ENCODE data around the gene LSM6.

The LSM6 gene

DNA sequence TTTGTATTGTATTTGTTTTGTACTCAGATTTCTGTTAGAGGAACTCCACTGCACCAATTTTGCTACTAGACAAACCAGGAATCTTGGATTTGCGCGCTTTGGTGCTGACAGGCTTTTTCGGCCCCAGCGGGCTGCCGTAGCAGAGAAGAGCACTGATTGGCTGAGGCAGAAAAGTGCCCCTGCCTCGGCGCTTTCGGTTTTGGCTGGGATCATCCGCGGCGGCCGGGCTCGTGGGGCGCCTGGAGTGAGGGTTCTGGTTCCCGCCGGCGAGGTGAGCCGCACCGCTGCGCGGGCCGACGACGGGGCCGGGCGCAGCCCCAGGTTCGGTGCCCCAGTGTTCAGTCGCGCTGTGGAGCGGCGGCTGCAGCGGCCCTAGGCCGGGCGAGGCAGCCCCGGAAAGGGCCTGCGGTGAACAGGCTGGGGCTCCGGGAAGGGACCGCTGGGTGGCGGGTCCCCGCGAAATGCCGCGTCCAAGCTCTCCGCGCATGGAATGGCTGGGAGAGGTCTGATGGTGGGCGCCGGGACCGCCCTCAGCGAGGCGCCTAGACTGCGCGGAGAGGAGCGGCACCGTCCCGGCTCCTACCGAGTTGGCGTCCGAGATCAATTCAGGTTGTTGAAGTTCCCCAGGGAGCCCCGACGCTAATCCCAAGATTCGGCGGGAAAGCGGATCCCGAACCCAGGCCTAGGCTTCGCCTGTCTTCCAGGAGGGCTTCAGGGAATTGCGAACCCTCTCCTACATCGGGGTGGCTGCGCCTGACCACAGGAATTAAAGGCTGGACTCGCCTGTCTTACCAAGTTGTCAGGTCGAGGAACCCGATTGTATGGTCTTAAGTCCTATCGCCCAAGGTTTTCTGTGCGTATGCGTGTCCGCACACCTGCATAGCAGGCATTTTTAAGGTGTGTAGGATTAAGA is at the start of gene LSM6:
TSS of gene LSM6 (plus strand) at position 178 of the 913 bp plus-strand sequence. CDS start 7,204 bp downstream, outside the sequence.
- peak; percentile 71 for DNase-seq
- Mint-ChIP-seq H3K9me3 (no peaks in the 10 kb centered on the region), H3K27ac (peak within 1 kb of the TSS; percentile 74), H3K36me3 (ENCODE audit: low read depth) (no peaks in the 10 kb centered on the region), H3K27me3 (ENCODE audit: low read depth, poor library complexity) (peaks cover 8% of the 10 kb centered on the region), H3K4me3 (peak within 1 kb of the TSS; percentile 88), H3K4me1 (peaks cover 31% of the 10 kb centered on the region)
- TF ChIP-seq, protein P1, sequence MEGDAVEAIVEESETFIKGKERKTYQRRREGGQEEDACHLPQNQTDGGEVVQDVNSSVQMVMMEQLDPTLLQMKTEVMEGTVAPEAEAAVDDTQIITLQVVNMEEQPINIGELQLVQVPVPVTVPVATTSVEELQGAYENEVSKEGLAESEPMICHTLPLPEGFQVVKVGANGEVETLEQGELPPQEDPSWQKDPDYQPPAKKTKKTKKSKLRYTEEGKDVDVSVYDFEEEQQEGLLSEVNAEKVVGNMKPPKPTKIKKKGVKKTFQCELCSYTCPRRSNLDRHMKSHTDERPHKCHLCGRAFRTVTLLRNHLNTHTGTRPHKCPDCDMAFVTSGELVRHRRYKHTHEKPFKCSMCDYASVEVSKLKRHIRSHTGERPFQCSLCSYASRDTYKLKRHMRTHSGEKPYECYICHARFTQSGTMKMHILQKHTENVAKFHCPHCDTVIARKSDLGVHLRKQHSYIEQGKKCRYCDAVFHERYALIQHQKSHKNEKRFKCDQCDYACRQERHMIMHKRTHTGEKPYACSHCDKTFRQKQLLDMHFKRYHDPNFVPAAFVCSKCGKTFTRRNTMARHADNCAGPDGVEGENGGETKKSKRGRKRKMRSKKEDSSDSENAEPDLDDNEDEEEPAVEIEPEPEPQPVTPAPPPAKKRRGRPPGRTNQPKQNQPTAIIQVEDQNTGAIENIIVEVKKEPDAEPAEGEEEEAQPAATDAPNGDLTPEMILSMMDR (IDR thresholded peaks at IDR 0.05) = no peak

DNA sequence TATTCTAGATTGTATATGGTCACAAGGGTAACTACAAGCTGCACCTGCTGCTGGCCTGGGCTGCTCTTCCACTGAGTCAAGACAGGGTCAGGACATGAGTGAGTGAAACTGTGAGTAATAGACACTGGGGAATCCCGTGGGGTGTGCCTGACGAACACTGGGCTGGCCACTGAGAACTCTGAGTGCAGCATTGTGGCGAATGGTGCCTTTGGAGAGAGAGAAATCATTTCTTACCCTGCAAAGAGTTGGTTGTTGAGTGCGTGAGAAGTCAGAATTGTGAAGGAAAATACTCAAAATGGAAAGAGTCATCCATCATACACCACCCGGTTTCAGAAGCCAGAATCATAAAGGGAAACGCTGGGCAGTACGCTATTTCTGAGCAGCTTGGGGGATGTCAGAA is 43.1 kb upstream of the LSM6 start:
- peaks cover 7% of the 10 kb centered on the region for H3K4me1 Mint-ChIP-seq
- H3K36me3 Mint-ChIP-seq (ENCODE audit: low read depth) = no peaks in the 10 kb centered on the region
- TF ChIP-seq, protein P1 (IDR thresholded peaks at IDR 0.05) = no peak
- peaks cover 7% of the 10 kb centered on the region for H3K27me3 Mint-ChIP-seq (ENCODE audit: low read depth, poor library complexity)
- H3K27ac Mint-ChIP-seq = no peak overlapping the region
- no peak overlapping the region for H3K4me3 Mint-ChIP-seq
- no peaks in the 10 kb centered on the region for H3K9me3 Mint-ChIP-seq
- DNase-seq = no peak

DNA sequence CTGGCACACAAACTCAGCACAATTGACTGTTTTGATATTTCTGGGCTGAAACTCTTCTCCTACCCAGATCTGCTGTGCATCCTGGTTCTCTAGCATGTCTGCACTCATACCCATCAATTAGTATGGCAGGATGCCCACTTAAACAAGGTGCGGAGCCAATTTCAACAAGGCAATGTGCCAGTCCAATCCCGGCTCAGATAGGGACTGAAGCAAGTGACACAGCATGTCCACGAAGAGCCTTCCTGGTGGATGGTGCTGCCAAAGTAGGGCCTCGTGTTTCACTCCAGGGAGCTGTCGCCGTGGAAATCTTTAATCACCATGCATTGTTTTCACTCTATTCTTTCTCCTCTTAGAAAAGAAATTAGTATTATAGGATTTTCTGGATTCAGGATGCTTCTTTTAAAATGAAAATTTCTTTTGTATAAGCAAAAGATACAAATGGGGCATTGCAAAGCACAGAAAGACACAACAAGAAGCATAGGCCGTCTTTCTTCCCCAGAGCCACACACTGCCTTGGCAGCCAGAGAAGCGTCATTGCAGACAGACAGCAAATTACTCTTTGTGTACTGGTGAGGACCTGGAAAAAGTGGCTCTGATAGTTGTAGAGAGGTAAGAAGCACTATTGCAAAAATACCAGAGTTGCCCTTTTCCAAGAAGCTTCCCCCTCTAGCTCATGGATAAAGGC is 40.6 kb upstream of the LSM6 start:
- Mint-ChIP-seq H3K4me1 (peaks cover 7% of the 10 kb centered on the region), H3K27me3 (ENCODE audit: low read depth, poor library complexity) (peaks cover 7% of the 10 kb centered on the region), H3K9me3 (no peaks in the 10 kb centered on the region), H3K4me3 (no peak overlapping the region), H3K36me3 (ENCODE audit: low read depth) (no peaks in the 10 kb centered on the region), H3K27ac (no peak overlapping the region)
- no peak for DNase-seq
- TF ChIP-seq, protein P1 (IDR thresholded peaks at IDR 0.05) = no peak

DNA sequence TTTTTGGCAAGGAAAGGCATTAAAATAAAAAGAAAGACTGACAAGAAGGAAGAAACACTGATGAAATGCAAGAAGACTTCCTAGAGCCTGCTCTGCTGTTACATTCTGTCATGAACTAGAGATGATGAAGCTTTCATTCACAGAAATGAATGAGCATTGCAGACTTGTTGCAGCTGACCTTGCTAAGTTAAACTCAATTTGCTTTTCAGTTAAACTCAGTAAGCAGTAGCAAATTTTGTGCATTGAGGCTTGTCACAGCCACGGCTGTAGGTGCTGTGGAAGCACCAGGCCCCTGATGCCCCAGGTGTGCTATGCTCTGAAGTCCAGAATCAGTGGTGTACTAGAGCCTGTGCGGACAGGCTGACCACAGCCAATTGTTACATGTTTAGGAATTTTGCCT is 39.6 kb upstream of the LSM6 start:
- TF ChIP-seq, protein P1 (IDR thresholded peaks at IDR 0.05) = no peak
- no peaks in the 10 kb centered on the region for H3K36me3 Mint-ChIP-seq (ENCODE audit: low read depth)
- no peak overlapping the region for H3K27ac Mint-ChIP-seq
- no peak overlapping the region for H3K4me3 Mint-ChIP-seq
- peaks cover 7% of the 10 kb centered on the region for H3K4me1 Mint-ChIP-seq
- H3K27me3 Mint-ChIP-seq (ENCODE audit: low read depth, poor library complexity) = peaks cover 7% of the 10 kb centered on the region
- H3K9me3 Mint-ChIP-seq = no peaks in the 10 kb centered on the region
- no peak for DNase-seq

DNA sequence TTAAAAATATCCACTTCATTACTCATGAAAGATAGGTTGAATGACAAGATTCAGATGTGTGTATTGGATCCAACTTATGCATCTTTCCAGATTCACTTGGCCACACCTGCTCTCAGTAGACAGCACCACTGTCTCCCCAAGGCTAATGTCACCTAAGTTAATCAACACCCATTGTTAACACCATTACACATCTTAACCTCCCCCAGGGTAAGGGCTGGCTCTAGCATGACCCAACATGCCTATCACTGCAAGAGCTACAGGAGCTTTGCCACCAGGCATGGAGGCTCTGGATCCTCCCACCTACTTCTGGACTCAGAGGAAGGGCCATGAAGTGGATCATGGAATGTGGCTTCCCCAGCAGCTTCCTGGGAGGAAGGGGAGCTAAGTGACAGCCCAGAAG is 32.8 kb upstream of the LSM6 start:
- DNase-seq = no peak
- Mint-ChIP-seq H3K9me3 (no peaks in the 10 kb centered on the region), H3K27me3 (ENCODE audit: low read depth, poor library complexity) (no peaks in the 10 kb centered on the region), H3K36me3 (ENCODE audit: low read depth) (no peaks in the 10 kb centered on the region), H3K27ac (no peak overlapping the region), H3K4me1 (no peaks in the 10 kb centered on the region), H3K4me3 (no peak overlapping the region)
- TF ChIP-seq, protein P1 (IDR thresholded peaks at IDR 0.05) = no peak

All from nephron progenitor cell (in vitro differentiated cells).